Middle frontal gyrus (tissue), 1 donor: ENCODE data around the gene ASTN1.

Source experiments
- DNase-seq: peaks from one replicate; pipeline ENCODE4 v3.0.0-alpha.2; 2015; ENCODE audit warnings: low spot score; ENCODE audit errors: extremely low spot score

ASTN1 gene

DNA sequence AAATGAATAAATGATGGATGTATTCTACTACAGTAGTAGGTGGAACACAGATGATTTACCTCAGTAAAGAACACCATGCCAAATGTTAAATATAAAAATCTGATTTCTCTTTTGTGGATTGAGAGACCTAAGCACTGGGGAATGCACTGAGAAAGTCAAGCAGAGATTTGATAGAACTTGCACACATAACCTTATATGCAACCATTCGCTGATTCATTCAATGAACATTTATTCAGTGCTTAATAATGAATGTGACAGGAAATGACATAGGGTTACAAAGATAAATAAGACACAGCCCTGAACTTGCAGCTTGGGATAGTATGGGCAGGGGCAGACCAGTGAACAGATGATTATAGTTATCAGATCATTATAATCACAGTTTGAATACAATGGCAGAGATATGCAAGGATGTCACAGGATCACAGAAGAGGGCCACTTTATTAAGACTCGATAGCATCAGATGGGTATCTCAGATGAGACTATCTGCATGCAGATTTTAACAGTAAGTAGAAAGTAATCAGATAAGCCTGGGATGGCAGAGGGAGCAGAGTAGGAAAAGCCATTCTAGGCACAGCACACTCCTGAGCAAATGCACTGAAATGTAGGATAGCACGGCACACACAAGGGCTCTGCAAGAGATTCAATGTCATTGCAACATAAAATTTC is 169.4 kb downstream of the ASTN1 start:
- DNase-seq, result no peak

DNA sequence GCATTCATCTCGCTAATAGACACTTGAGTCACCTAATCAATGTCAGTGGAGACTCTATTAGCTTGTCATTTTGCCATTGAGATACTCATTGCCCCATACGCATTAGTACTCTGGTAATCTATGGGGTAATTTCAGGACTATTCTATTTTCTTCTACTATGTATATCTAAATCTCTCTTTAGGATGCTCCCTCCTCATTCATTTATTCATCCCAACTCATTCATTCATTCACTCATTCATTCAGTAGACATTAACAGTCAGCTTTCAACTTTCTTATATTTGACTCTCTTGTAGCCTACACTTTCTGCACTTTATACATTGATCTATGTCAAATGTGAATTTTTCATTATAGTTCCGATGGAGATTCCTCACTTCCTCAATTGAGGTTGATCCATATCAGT is 170.9 kb downstream of the ASTN1 start:
- DNase-seq, result no peak

- no peak for DNase-seq
Observed at GRCh38 chr1:176989754-176990153, 174.8 kb downstream of the ASTN1 start.

- DNase-seq, result no peak
Observed at GRCh38 chr1:176989023-176989422, 175.5 kb downstream of the ASTN1 start.

GRCh38 chr1:176987016-176987415 is 177.5 kb downstream of the ASTN1 start:
- no peak for DNase-seq

GRCh38 chr1:176983731-176984130 is 180.8 kb downstream of the ASTN1 start:
- DNase-seq, result no peak

DNA sequence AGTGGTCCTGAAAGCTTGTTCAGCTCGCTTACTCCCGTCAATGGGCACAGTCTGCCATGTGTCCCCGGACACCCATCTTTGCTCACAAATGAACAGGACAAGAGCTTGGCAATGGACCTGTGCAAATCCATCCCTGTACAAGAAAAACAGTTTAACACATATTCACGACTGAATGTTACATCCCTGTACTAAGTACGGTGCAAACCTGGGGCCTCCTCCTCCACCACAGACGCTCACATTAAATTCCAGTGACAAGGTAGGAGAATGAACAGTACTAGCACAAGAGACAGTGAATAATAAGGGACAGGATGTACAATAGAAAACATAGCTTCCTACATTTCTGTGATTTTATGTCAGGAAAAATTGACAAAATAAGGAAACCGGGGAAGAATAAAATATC is 187.7 kb downstream of the ASTN1 start:
- DNase-seq, result no peak

DNA sequence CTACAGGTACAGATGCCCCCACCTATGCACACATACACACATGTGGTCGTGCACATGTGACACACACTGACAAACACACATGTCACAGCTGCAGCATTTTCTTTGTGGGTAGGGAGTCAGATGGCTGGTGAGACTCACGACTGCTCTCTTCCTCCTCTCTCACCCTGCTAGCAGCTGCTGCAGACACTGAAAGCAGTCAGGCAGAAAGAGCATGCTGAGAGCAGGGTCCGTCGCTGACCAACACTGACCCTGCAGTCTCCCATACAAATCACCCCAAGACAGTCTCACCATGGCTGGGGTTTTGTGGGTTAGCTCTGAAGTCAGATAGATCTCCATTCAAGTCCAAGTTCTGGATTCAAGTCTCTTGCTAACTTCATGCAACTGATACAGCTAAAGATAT is 188.3 kb downstream of the ASTN1 start:
- DNase-seq, result no peak

DNA sequence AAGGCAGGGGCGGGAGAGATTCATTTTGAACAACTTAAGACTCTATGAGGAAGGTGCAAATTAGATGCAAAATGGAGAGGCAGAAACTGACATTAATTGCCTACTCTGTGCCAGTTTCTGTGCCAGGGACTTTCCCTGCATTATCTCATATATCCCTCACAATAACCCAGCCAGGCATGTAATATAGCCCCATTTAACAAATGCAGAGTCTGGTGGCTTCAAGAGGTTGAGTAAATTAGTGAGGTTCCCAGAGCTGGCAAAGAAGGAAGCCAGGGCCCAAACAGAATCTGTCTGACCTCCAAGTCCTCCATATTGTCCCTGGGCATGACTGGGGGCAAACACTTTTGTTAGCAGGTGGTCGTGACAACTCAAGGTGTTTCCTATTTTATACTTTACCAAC is 199.8 kb downstream of the ASTN1 start:
- no peak for DNase-seq

DNA sequence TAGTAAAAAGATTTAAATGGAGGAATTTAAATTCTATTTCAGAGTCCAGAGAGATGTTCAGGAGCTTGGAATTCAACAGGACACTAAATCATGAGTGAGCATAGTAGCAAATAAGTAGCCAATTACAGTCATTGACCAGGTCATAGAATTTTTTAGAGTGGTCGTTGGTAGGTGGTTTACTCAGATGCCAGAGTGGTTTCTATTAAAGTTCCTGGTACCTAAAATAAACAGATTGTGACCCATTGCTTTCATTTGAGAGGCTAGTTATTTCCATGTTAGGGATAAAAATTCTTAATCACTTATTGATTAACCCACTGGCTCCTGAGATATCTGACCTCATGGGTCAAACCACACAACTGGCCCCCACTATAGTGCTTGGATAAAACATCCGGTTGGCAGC is 201.3 kb downstream of the ASTN1 start:
- no peak for DNase-seq

DNA sequence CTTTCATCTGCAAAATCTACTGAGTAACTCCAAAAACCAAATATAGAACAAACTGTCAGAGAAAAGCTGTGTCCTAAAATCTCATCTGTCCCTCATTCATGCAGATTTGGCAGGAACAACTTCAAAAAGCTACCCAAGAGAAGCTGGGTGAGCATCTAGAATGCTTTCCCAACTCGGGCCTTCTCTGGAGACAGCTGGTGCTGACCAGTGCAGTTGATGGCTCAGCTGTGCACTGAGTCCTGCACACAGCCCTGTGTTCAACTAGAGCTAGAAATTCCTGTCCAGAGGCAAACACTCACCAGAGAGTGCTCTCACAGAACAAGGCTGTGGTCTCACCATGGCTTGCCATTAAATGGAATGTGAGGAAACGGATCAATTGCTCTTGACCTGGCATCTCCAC is 202.8 kb downstream of the ASTN1 start:
- no peak for DNase-seq

- DNase-seq, result no peak
Observed at GRCh38 chr1:176959191-176959820, 205.2 kb downstream of the ASTN1 start.

- DNase-seq, result no peak
Observed at GRCh38 chr1:176957603-176958002, 206.9 kb downstream of the ASTN1 start.

- no peak for DNase-seq
Observed at GRCh38 chr1:176954242-176954641, 210.3 kb downstream of the ASTN1 start.

- no peak for DNase-seq
Observed at GRCh38 chr1:176950736-176951324, 213.7 kb downstream of the ASTN1 start.

DNA sequence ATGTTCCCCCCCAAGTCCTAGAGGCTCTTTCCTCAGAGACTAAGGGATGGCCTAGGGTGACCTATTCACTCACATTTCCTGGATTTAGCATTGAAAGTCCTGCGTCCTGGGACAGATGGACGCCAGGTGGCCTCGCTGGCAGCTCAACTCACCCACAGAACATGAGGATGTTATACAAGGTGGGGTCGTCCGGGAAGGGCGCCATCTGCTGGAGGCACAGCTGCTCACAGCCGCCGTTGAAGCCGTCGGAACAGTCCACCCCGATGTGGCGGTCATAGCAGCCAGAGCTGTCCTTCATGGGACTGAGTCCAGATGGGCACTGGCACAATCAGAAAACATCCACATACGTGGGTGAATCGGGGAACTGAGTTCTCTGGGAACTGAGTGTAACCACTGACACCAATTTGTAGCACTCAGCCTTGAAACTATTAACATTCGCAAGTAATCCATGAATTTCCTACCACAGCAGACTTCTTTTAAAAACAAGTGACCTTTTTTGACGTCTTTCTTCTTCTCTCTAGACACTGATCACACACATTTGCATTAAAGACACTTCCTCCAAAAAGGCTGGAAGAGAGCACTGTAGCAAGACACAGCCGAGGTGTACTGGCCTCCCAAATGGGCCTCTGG is 215.4 kb downstream of the ASTN1 start:
- DNase-seq, result no peak

DNA sequence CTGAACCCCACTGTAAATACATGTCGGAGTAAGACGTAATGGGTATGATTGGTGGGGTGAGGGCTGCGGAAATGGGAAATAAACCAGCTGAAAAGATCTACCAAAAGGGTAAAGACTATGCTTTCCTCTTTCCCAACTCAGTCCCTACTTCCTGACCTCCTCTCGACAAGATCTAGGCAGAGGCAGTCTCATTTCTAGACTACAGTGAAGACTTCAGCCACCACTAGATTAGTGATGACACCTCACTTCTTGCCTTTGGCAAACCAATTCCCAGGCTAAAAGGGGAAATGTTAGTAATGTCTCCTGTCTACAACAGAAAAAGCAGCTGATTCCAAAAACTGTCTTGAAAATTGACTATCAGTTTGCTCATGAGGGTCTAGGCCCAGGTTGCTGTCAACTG is 219.9 kb downstream of the ASTN1 start:
- no peak for DNase-seq

GRCh38 chr1:176943783-176944182 is 220.7 kb downstream of the ASTN1 start:
- no peak for DNase-seq

DNA sequence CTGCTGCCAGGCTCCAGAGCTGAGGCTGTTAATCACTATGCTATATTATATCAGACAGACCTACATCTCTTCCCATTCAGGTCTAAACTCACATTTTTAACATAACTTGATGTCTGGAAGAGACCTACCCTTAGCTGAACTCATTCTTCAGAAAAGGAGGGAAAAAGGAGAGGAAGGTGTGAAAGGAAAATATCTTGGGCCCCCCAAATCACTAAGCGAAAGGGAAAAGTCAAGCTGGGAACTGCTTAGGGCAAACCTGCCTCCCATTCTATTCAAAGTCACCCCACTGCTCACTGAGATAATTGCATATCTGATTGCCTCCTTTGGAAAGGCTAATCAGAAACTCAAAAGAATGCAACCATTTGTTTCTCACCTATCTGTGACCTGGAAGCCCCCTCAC is 222.2 kb downstream of the ASTN1 start:
- DNase-seq, result no peak

DNA sequence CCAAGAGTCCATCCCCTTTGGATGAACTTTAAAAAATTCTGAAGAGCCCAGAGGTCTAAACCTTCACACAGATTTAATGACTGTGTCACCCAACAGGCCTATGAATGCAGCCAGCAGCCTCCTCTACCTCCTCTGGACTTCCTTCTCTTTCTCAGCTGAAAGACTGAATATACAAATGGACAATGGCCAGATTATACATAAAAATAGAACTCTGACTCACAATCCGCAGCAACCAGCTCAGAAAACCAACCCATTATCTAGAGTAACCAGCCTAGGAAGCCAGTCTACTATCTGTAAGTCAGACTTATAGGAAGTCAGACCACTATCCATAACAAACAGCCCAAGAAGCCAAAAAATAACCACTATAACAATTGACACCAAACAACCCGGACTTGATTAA is 224.5 kb downstream of the ASTN1 start:
- DNase-seq, result no peak

GRCh38 chr1:176938375-176938774 is 226.1 kb downstream of the ASTN1 start:
- no peak for DNase-seq

GRCh38 chr1:176934370-176934769 is 230.1 kb downstream of the ASTN1 start:
- DNase-seq, result no peak
